DLD1 (cell line): ENCODE results near the gene LRRC72.

Experiments
- in situ Hi-C: cut with HindIII; loops from 2 replicates; pipeline ENCODE4 v1.10.0; 2017; ENCODE audit warnings: low sequenced_read_pairs

LRRC72 gene

DNA sequence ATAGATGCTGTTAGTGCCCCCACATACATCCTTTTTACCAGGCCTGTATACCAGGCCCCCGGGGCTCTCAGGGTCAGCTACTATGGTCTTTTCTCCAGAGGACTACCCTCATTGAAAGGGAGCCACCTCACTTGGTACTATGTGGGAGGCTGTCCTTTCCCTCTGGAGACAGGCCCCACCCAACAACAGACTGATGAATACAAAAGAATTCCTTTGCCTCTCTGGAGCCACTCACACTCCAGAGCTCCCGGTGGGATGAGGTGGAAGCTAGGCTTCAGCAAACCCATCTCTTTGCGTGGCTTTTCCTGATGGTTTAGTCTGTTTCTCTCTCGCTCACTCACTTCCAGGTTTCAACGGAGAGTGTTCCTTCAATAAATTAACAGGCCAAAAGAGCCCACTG, 88.6 kb downstream of the LRRC72 start:
- in situ Hi-C loops, result no loop called here

DNA sequence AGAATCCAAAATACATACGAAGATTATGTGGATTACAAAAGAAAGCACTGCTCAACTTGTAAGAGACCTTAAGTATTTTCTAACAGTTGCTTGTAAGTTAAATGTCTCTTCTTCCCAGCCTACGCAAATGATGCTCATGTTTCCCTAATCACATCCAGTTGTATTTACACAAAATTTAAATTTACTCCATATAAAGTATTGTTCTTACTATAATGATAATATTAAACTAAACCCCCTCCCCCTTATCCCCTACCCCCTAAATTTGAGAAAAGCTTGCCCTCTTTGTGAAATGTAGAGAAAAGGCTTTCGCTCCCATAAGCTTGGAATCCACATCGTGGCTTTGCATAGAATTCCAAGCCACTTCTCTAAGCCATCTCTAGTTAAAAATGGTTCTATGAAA, 89.5 kb downstream of the LRRC72 start:
- in situ Hi-C loops, result no loop called here

DNA sequence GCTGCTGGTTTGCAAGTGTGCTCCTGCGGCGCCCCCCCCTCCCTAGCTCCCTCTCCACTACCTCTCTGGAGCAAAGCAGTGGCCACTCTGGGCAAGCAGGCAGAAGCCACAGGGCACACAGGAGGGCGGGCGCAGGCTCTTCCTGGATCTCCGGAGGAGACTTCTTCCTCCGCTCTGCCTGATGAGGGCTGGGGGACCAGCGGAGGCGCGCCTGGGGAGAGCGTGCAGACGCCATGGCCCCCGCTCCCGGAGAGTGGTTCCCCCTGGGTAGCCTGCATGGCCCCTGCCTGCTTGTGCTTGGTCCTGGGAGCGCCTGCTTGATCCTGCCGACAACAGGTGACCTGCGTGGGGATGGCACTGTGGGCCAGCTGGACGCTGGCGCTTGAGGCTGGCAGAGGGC, 89.9 kb downstream of the LRRC72 start:
- in situ Hi-C loops, result no loop called here

DNA sequence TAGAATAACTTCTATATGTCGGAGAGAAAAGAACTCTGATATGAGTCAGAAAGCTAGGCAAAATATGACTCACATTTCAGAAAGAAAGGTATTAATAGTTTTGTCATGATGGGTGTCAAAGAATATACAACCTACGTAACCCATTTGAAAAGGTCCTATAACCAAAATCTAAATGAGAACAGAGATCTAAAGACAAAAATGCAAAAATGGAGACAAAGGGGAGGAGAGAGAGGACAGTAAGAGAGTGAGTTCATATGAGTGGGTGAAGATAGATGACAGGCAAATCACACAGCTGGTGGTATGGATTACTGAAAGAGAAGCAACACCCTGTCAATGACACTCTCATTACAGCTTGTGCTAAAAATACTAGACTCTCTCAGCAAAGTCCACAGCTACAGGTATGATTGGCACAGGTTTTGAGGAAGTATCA, 93.4 kb downstream of the LRRC72 start:
- in situ Hi-C loops, result no loop called here

GRCh38 chr7:16626388-16626787, 99.8 kb downstream of the LRRC72 start:
- in situ Hi-C loops, result no loop called here

DNA sequence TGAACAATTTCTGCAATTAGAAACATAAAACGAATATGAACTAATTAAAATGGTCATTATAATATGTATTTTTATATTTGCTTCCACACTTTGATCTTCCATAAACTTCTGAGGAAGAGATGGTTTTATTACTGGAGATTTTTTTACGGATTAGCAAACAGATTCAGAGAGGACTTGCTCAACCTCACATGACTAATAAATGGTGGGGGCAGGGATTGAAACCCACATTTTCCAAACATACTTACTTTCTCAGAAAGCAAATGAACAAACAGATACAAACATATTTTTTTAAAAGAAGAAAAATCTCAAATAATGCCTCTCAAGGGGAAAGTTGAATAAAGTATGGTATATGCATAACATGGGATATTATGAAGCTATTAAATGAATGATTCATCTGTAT, 100.6 kb downstream of the LRRC72 start:
- in situ Hi-C loops, result no loop called here

GRCh38 chr7:16630654-16631053, 104.0 kb downstream of the LRRC72 start:
- in situ Hi-C loops, result no loop called here
